ENCODE results near the gene SLC35F6. TPM values are rescaled to one million over a fixed set of nuclear protein-coding genes. Genes with fewer than 3 reads are reported as not detected.

Gene SLC35F6
- total and polyA plus RNA-seq, 4 donors: 11.4 to 30.7 (median 19.0) TPM

GRCh38 chr2:26778507-26778906 lies 14.4 kb downstream of the SLC35F6 start:
- Histone ChIP-seq H3K27me3 (ENCODE audit: control insufficient read depth in 4 of 4, insufficient read depth in 4 of 4, low read length in 3 of 4) (no peaks in the 10 kb centered on the region), H3K9ac (ENCODE audit: low read depth in 1 of 2, low read length in 2 of 2) (no peak overlapping the region), H3K4me3 (ENCODE audit: low read depth in 1 of 3, low read length in 3 of 3) (no peak overlapping the region), H3K36me3 (ENCODE audit: control insufficient read depth in 4 of 4, insufficient read depth in 3 of 4, low read depth in 1 of 4, low read length in 3 of 4) (peaks cover 10 to 47% (median 31%) of the 10 kb centered on the region in 4 donors), H3K9me3 (ENCODE audit: control insufficient read depth in 4 of 4, low read length in 3 of 4) (no peaks in the 10 kb centered on the region), H3K4me1 (ENCODE audit: control insufficient read depth in 4 of 4, insufficient read depth in 4 of 4, low read length in 3 of 4) (no peaks in the 10 kb centered on the region), H3K27ac (ENCODE audit: low read depth in 1 of 2, low read length in 2 of 2) (no peak overlapping the region)
- TF ChIP-seq RAD21 (IDR thresholded peaks at IDR 0.05) (no peak), YY1 (IDR thresholded peaks at IDR 0.05) (no peak), CTCF (IDR thresholded peaks at IDR 0.05; ENCODE audit: low read depth, low read length, missing input control) (no peak), GABPA (IDR thresholded peaks at IDR 0.05 in 1 of 2, conservative IDR thresholded peaks at IDR 0.05 in 1 of 2) (no peak)
- 86% methylated on average over 3 of the region's 3 CpGs for WGBS
- no peak for DNase-seq (ENCODE audit: low spot score)

- no peaks in the 10 kb centered on the region for H3K9me3 ChIP-seq (ENCODE audit: control insufficient read depth in 4 of 4, low read length in 3 of 4)
- no peak overlapping the region for H3K4me3 ChIP-seq (ENCODE audit: low read depth in 1 of 3, low read length in 3 of 3)
- H3K36me3 ChIP-seq (ENCODE audit: control insufficient read depth in 4 of 4, insufficient read depth in 3 of 4, low read depth in 1 of 4, low read length in 3 of 4): peaks cover 10 to 43% (median 27%) of the 10 kb centered on the region in 4 donors
- no peak for DNase-seq (ENCODE audit: low spot score)
- H3K27ac ChIP-seq (ENCODE audit: low read depth in 1 of 2, low read length in 2 of 2): no peak overlapping the region
- H3K9ac ChIP-seq (ENCODE audit: low read depth in 1 of 2, low read length in 2 of 2): no peak overlapping the region
- TF ChIP-seq GABPA (IDR thresholded peaks at IDR 0.05 in 1 of 2, conservative IDR thresholded peaks at IDR 0.05 in 1 of 2): no peak
- no peak for TF ChIP-seq FOXA2 (IDR thresholded peaks at IDR 0.05)
- TF ChIP-seq JUND (IDR thresholded peaks at IDR 0.05): no peak
- no peak for TF ChIP-seq REST (IDR thresholded peaks at IDR 0.05)
- no peak for TF ChIP-seq RAD21 (IDR thresholded peaks at IDR 0.05)
- TF ChIP-seq TAF1 (conservative IDR thresholded peaks at IDR 0.05): no peak
- TF ChIP-seq MAX (IDR thresholded peaks at IDR 0.05): no peak
- no peak for TF ChIP-seq CTCF (IDR thresholded peaks at IDR 0.05; ENCODE audit: low read depth, low read length, missing input control)
- no peak for TF ChIP-seq RXRA (IDR thresholded peaks at IDR 0.05)
- TF ChIP-seq EGR1 (IDR thresholded peaks at IDR 0.05; ENCODE audit: low read depth in 2 of 2): no peak
- TF ChIP-seq NR2F2 (IDR thresholded peaks at IDR 0.05): no peak
- TF ChIP-seq YY1 (IDR thresholded peaks at IDR 0.05): no peak
- no peak for TF ChIP-seq ZBTB33 (IDR thresholded peaks at IDR 0.05)
- TF ChIP-seq ATF3 (IDR thresholded peaks at IDR 0.05): no peak
- TF ChIP-seq FOXA1 (IDR thresholded peaks at IDR 0.05): no peak
- no peak for TF ChIP-seq HNF4A (conservative IDR thresholded peaks at IDR 0.05)
- TF ChIP-seq SP1 (IDR thresholded peaks at IDR 0.05): no peak
- no peak for TF ChIP-seq HNF4G (IDR thresholded peaks at IDR 0.05)
- no peaks in the 10 kb centered on the region for H3K27me3 ChIP-seq (ENCODE audit: control insufficient read depth in 4 of 4, insufficient read depth in 4 of 4, low read length in 3 of 4)
- 94% methylated on average over 4 of the region's 4 CpGs for WGBS
- peaks cover 0 to under 1% (median 0%) of the 10 kb centered on the region in 4 donors for H3K4me1 ChIP-seq (ENCODE audit: control insufficient read depth in 4 of 4, insufficient read depth in 4 of 4, low read length in 3 of 4)
Observed at GRCh38 chr2:26780203-26780760, 16.2 kb downstream of the SLC35F6 start.
